COLO829 (cell line): ENCODE measurements around the gene RAC3.

ENCODE experiments used
- DNase-seq: peaks from one replicate; pipeline ENCODE4 v3.0.0; 2012; ENCODE audit warnings: low spot score

RAC3 gene

DNA sequence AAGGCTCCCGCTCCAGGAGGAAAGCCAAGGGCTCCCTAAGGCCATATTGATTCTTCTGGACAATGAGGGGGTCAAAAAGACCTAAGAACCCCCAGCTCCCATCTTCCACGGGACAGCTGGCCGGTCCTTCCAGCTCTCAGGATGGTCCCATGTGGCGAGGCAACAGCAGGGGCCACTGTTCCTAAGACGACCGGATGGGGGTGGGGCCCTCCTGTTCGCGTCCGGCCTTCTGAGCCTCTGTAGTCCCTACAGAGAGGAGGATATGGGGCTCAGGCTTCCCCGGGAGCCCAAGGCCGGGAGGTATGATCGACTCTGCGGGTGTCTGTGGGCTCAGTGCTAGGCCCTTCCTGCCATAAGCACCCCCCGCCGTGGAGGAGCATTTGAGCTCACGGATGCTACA, 12.0 kb downstream of the RAC3 start:
- no peak for DNase-seq

DNA sequence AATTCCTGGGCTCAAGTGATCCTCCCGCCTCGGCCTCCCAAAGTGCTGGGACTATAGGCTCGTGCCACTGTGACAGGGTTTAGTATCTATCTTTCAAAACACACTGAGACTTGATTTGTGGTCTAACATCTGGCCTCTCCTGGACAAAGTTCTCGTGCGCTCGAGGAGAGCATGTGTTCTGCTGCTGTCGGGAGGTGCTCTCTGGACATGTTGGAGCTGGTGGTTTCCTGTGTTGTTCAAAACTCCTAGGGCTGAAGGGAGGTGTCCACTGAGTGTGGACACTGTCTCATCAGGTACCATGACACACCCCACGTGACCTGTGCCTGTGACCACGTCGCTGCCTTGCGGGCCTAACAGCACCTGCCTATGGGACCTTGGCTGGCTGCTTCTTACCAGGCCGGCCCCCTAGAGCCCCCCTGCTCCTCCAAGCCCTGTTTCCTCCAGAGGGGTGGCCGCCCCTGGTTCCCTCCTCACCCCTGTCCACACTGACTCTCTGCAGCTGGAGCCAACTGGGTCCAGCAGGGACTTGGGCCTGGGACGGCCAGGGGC, 14.5 kb downstream of the RAC3 start:
- no peak for DNase-seq

GRCh38 chr17:82046903-82047302, 15.4 kb downstream of the RAC3 start:
- no peak for DNase-seq

DNA sequence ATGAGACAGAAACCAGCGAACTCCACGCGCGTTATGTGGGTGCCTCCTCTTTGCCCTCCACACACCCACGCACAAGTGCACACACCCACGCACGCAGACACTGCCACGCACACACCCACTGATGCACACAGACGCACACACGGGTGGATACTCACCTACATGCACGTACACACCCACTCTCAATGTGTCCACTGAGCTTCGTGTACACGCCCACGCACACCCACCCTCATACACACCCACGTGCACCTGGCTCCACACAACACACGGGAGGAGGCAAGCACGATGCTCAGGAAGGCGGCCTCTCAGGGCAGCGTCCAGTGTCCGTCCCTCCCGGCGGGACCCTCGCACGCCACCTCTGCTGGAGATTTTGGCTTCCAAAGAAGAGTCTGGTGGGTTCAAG, 15.9 kb downstream of the RAC3 start:
- no peak for DNase-seq

DNA sequence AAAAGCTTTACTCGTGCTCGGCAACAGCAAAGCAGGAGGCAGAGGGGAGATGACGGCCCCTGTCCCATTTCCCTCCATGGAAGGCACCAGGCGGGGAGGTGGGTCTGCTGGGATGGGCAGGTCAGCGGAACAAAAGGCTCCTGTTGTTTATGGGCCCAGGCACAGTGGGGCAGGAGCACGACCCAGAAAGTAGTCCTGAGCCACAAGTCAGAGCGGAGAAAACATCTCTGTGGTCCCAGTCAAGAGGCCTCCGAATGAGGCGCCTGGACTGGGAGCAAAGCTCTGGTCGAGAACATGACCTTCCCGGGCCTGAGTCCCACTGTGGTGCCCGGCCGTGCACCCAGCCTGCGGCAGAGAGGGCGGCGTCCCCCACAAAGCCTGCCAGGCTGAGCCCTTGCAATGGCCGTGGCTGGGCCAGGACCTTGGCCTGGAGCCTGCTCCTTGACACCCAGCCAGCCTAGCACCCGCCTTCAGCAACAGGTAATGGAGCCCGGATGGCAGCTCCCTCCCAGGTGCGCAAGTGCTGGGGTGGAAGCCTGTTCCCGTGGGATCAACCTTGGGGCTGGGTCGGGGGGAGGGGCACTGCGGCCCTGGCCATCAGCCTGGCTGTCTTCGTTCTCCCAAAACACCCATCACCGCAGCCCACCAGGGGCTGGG, 16.6 kb downstream of the RAC3 start:
- no peak for DNase-seq

DNA sequence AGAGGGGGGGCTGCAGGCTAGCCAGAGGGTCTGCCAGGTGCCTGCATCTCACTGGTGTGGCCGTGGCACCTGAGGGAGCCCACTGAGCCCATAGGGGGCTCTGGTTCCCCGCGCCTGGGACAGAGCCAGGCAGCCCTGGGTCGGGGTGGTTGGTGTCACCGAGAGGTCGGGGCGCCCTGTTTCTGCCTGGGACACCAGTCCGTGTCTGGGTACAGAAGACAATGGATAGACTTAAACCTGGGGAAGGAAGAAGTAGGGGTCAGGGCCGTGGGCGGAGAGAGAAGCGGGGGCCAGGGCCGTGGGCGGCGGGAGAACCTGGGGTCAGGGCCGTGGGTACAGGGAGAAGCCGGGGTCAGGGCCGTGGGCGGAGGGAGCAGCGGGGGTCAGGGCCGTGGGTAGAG, 17.1 kb downstream of the RAC3 start:
- DNase-seq, result no peak

DNA sequence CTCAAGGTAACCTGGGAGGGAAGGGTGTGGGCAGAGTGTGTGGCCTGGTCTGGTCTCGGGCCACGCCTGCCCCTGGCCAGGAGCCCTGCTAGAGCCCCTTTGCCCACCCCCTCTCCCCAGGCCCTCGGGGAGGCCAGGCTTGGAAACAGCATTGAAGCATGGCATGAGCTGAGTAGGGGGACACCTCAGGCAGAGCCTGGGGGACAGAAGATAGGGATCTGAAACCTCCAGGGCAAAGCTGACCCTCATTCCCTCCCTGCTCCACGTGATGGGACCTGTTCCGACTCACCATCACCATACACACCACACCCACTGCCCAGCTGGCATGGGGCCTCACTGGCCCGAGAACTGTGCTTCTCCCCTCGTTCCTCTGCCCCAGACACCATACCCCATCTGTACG, 17.6 kb downstream of the RAC3 start:
- DNase-seq, result no peak

DNA sequence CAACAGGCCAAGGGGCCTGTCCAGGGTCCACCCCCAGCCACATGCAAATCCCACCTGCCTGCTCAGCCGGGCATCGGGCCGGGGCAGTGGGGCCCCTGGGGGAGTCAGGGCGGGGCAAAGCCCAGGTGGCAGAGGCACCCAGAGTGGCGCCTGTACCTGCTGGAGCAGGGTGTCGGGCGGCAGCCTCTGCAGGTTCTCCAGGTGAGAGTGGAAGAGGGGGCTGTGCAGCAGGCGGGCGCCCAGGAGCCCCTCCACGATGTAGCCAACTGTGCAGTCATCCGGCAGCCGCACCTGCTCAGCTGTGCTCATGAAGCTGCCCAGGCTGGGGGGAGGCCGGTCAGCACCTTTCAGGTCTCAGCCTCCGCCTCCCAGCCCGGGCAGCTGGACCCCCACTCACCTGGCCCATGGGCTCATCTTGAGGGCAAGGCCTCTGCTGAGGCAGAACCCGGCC, 18.1 kb downstream of the RAC3 start:
- no peak for DNase-seq

GRCh38 chr17:82050152-82050760, 18.8 kb downstream of the RAC3 start:
- no peak for DNase-seq

GRCh38 chr17:82050761-82051641, 19.5 kb downstream of the RAC3 start:
- DNase-seq, result no peak

- peak; percentile 51 for DNase-seq
Observed at GRCh38 chr17:82051776-82052637, 20.5 kb downstream of the RAC3 start, which contains the start of the genes GPS1 and RFNG. GPS1 (plus strand) TSS chr17:82051898; CDS start chr17:82051932, 34 bp downstream. RFNG (minus strand) TSS chr17:82051811; CDS start chr17:82051766, 45 bp downstream.

- no peak for DNase-seq
Observed at GRCh38 chr17:82052638-82053059, 21.2 kb downstream of the RAC3 start.

DNA sequence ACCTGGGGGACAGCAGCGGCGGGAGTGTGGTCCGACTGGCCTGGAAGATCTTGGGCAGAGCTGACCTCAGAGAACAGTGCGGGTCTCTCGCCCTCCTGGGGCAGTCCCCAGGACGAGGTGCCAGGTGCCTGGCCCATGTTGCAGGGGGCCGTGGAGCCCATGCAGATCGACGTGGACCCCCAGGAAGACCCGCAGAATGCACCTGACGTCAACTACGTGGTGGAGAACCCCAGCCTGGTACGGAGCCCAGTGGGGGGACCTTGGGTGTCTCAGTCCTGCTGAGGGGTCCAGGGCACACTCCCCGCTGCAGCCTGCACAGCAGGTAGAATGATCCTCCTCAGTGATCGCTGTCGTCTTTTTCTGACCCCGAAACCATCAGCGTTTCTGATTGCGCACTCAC, 21.7 kb downstream of the RAC3 start:
- DNase-seq, result no peak

- DNase-seq, result no peak
Observed at GRCh38 chr17:82053556-82054263, 22.2 kb downstream of the RAC3 start.

DNA sequence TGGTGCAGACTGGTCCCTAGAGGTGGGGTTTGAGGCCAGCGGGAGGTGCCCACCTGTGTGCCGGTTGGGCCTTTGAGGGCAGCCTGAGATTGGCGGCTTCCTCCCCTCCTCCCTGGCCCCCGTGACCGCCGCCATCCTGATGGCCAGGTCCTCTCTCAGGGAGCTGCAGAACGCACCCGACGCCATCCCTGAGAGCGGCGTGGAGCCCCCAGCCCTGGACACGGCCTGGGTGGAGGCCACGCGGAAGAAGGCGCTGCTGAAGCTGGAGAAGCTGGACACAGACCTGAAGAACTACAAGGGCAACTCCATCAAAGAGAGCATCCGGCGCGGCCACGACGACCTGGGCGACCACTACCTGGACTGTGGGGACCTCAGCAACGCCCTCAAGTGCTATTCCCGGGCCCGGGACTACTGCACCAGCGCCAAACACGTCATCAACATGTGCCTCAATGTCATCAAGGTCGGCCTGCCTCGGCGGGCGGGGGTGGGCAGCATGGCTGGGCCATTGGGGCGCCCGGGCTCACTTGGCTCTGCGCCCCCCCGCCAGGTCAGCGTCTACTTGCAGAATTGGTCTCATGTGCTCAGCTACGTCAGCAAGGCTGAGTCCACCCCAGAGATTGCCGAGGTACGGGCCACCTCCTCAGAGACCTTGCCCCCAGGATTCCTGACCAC, 23.0 kb downstream of the RAC3 start:
- no peak for DNase-seq

DNA sequence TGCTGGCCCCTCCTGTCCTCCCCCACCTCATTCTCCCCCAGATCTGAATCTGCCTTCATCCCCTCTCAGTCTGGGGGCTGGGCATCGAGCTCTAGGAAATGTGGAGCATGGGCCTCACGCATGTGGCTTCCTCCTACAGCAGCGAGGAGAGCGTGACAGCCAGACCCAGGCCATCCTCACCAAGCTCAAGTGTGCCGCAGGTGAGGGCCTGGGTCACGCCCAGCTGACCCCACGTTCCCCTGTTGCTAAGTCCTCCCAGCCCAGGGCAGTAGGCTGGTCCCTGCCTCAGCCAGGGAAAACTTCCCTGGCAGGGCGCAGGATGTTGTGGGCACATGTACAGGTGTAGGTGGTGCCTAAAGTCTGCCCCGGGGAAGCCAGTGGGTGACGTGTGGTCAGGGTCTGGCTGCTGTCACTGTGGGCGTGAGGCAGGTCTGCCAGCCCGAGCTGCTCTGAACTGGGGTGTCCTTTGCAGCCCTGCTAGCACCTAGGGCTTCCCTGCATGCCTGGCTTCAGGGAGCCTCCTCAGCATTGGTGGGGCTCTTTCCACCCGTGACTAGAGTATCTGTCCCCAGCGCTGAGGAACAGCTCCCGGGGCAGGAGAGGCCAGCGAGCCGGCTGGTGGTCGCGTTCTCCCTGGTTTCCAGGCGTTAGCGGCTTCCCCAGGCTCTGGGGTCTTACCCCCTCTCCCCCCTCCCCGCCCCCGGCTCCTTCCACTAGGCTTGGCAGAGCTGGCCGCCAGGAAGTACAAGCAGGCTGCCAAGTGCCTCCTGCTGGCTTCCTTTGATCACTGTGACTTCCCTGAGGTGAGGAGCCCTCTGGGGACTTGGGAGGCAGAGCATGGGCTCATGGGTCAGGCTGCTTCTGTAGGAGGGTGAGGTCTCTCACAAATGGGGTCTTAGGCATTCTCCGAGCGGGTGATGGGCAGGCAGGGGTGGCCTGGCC, 23.8 kb downstream of the RAC3 start:
- DNase-seq, result no peak

GRCh38 chr17:82055965-82056728, 24.7 kb downstream of the RAC3 start:
- no peak for DNase-seq
